NCI-H146 treated with DMSO at 0.1 percent for 48 hours (cell line): ENCODE data around the gene DDX4.

Source experiments
- DNase-seq: peaks from one replicate; lab custom pipeline; 2025; ENCODE audit not compliant: unreplicated experiment; lab: John Stamatoyannopoulos, UW

DDX4 gene

DNA sequence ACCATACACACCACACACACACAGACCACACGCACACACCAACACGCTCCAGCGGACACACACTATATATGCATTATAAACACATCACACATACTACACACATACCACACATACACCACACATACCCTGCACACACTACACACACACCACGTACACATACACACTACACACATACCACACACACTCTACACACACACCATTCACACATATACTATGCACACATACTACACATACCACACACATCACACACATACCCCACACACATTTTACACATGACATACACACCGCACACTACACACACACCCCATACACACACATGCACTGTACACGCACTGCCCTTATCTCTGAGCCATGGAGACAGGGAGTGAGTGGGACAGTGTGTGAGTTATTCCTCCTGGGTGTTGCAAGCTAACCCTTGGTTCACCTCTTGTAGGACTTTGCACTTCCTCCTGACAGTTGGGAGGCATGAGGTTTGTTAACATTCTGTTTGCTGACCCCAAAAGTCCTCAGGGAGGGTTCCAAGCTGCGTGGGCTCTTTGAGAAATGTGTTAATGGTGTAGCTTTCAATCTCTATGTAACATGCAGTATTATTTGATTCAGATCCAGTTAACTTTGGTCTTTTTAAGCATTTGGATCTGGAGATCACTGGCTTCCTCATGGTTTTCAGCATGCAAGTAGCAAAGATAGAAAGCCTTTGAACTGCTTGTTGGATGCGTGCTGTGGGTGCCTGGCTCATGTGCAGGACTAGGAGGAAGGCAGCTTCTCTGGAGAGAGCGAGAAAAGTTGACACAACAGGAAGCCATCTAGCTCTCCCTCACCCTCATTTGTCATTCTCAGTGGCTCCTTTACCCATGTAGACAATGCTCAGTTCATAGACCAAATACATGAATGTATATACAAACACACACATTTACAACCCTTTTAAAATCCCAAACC, 127.0 kb downstream of the DDX4 start:
- DNase-seq = no peak

DNA sequence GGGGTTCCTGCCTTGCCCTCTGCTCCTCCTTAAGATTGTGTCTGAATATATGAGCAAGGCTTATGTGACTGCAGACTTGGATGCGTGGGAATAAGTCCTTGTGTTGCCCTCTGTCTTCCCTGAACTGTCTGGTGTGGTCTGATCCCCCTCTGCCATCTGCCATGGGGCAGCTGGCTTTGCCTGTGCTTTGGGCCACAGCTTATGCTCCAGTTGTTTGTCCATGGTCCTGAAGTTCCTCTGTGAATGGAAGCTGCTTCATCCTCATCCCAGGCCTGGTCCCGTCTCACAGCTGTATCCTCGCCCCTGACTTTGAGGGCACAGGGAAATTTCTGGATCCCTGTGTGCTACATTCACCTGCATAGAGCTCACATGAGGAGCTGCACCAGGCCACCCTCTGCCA, 128.0 kb downstream of the DDX4 start:
- DNase-seq = no peak

DNA sequence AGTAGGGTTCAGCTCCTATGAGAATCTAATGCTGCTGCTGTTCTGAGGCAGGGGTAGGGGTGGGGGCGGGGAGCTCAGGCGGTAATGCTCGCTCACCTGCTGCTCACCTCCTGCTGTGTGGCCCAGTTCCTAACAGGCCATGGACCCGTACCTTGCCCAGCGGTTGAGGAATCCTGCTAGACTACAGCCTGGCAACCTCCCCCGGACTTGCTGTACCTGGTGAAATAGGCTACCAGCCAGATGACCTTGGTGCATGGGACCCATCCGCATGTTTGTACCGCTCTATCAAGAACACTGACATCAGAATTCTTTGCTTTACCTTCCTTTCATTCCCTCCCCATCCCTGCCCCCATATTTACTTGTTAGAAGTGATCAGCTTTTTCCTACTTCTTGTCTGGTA, 128.6 kb downstream of the DDX4 start:
- no peak for DNase-seq
